ENCODE measurements around the gene ASIC2.
A peak's percentile ranks its signal among the peaks of the same experiment; 100 is the strongest.

Gene ASIC2

GRCh38 chr17:33071656-33072055 is 221.4 kb downstream of the ASIC2 start:
- no peak for DNase-seq (ENCODE audit: low read depth in 2 of 2)

GRCh38 chr17:33057564-33057963 is 235.5 kb downstream of the ASIC2 start:
- DNase-seq (ENCODE audit: low read depth in 2 of 2): no peak

GRCh38 chr17:33056399-33057146 is 236.5 kb downstream of the ASIC2 start:
- no peak for DNase-seq (ENCODE audit: low read depth in 2 of 2)

GRCh38 chr17:33055746-33056145 is 237.3 kb downstream of the ASIC2 start:
- DNase-seq (ENCODE audit: low read depth in 2 of 2): no peak

- DNase-seq (ENCODE audit: low read depth in 2 of 2): no peak
Measured at GRCh38 chr17:33055171-33055611, 237.9 kb downstream of the ASIC2 start.

- no peak for DNase-seq (ENCODE audit: low read depth in 2 of 2)
Measured at GRCh38 chr17:33054412-33054811, 238.7 kb downstream of the ASIC2 start.

GRCh38 chr17:33053676-33054075 is 239.4 kb downstream of the ASIC2 start:
- DNase-seq (ENCODE audit: low read depth in 2 of 2): no peak

GRCh38 chr17:33052856-33053255 is 240.2 kb downstream of the ASIC2 start:
- DNase-seq (ENCODE audit: low read depth in 2 of 2): no peak

GRCh38 chr17:33050611-33051140 is 242.4 kb downstream of the ASIC2 start:
- DNase-seq (ENCODE audit: low read depth in 2 of 2): no peak

GRCh38 chr17:33049781-33050414 is 243.2 kb downstream of the ASIC2 start:
- peak; percentile 2 to 30 for DNase-seq (ENCODE audit: low read depth in 2 of 2)

GRCh38 chr17:33046361-33047255 is 246.5 kb downstream of the ASIC2 start:
- DNase-seq (ENCODE audit: low read depth in 2 of 2): no peak

- DNase-seq (ENCODE audit: low read depth in 2 of 2): no peak
Measured at GRCh38 chr17:33045216-33045615, 247.9 kb downstream of the ASIC2 start.

- DNase-seq (ENCODE audit: low read depth in 2 of 2): no peak
Measured at GRCh38 chr17:33044771-33045170, 248.3 kb downstream of the ASIC2 start.

- no peak for DNase-seq (ENCODE audit: low read depth in 2 of 2)
Measured at GRCh38 chr17:33040461-33040860, 252.6 kb downstream of the ASIC2 start.

- no peak for DNase-seq (ENCODE audit: low read depth in 2 of 2)
Measured at GRCh38 chr17:33039874-33040273, 253.2 kb downstream of the ASIC2 start.

GRCh38 chr17:33038740-33039139 is 254.4 kb downstream of the ASIC2 start:
- DNase-seq (ENCODE audit: low read depth in 2 of 2): no peak

- DNase-seq (ENCODE audit: low read depth in 2 of 2): no peak
Measured at GRCh38 chr17:33033176-33033575, 259.9 kb downstream of the ASIC2 start.

- DNase-seq (ENCODE audit: low read depth in 2 of 2): no peak
Measured at GRCh38 chr17:33028778-33029177, 264.3 kb downstream of the ASIC2 start.

- DNase-seq (ENCODE audit: low read depth in 2 of 2): no peak
Measured at GRCh38 chr17:33028061-33028460, 265.0 kb downstream of the ASIC2 start.

GRCh38 chr17:33024688-33025486 is 268.2 kb downstream of the ASIC2 start:
- no peak for DNase-seq (ENCODE audit: low read depth in 2 of 2)

- no peak for DNase-seq (ENCODE audit: low read depth in 2 of 2)
Measured at GRCh38 chr17:33023790-33024189, 269.3 kb downstream of the ASIC2 start.

All from activated CD4-positive, alpha-beta T cell treated with anti-CD3 and anti-CD28 coated beads for 24 hours (primary cell).